Head of caudate nucleus (tissue), 42 donors: Measurements from ENCODE around the gene OR5AS1.
"Not testable (repeated sequence)": the region's sequence is repeated elsewhere in the genome, so short reads cannot be mapped to it uniquely, and the experiment has no call there.

ENCODE experiments used
- DNase-seq, 42 donors: peaks; one replicate each; pipeline versions ENCODE4 v3.0.0 to v3.0.0-alpha.2; 2020 to 2021; ENCODE audit warnings: mixed read lengths in 7 of 42
- intact Hi-C: fragments of 100-400 bp; cut with DNase I; formaldehyde crosslinking; loops from one replicate; pipeline ENCODE4 v1.15.0; 2022

The OR5AS1 gene

GRCh38 chr11:56027354-56027753, at the start of gene OR5AS1:
Gene OR5AS1, plus strand, starts transcription at chr11:56027654. Its CDS starts 2,765 bp downstream, at chr11:56030419.
- intact Hi-C loops: no loop called here
- no peak for DNase-seq

DNA sequence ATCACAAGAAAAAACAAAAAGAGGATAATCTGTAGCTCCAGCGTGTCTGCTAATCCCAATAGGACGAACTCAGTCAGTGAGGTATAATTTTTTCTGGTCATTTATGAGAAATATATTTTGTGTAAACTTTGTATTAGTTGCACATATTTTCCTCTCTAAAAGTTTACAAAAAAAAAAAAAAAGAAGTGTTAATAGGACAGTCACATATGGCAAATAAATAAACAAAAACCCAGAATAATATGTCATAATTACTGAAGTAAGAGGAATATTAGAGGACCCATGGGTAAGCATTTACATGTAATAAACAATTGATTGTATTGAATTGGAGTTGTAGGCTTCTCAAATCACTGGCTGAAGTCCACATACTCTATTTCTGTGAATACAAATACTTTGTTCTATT, 32.9 kb upstream of the OR5AS1 start, which contains the start of gene OR5F1:
Gene OR5F1 (minus strand): TSS at position 101 of the 400 bp plus-strand sequence. CDS start 0 bp downstream, at position 101.
- no peak for DNase-seq
- intact Hi-C loops: no loop called here

GRCh38 chr11:56010716-56011115, 16.7 kb upstream of the OR5AS1 start:
- no peak for DNase-seq
- intact Hi-C loops: no loop called here

GRCh38 chr11:56013805-56014204, 13.6 kb upstream of the OR5AS1 start:
- intact Hi-C loops: no loop called here
- no peak for DNase-seq

GRCh38 chr11:56045538-56045937, 18.1 kb downstream of the OR5AS1 start:
- intact Hi-C loops: no loop called here
- DNase-seq: no peak

GRCh38 chr11:56048480-56048879, 21.0 kb downstream of the OR5AS1 start:
- intact Hi-C loops: no loop called here
- no peak for DNase-seq

DNA sequence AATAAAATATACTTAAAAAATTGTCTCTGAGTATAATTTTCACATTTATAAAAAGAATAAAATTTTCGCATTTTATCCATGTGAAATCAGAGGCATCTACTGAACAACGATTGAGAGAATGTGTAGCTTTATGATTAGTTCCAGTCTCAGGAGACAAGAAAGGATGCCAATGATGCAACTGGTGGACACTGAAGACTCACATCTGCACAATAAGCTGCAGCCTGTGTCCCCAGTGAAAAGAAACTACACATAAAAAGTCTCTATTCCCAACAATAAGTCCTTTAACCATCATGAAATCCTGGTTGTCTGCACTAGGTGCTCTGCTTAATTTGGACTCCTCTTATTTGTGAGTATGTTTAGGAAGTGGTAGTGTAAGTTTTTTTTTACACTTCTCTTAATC, 22.0 kb downstream of the OR5AS1 start:
- DNase-seq: no peak
- intact Hi-C loops: no loop called here

DNA sequence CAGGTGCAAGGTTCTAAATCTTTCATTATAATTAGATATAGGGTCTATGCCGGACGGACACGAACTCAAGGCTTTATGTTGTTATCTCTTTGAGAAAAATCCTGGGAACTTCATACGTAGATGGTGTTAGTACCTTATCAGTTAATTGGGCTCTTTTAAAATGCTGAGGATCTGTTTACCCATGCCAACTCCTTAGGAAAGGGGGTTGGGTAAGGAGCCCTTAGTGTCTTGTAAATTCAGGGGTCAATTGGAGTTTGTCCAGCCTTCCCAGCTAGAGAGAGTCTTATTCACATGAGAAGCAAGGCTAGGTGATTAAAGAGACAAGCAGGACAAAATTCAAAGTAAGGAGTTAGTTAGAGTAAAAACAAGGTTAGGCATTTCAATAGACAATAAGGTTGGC, 28.9 kb downstream of the OR5AS1 start:
- intact Hi-C loops, DNase-seq: not testable (repeated sequence)

DNA sequence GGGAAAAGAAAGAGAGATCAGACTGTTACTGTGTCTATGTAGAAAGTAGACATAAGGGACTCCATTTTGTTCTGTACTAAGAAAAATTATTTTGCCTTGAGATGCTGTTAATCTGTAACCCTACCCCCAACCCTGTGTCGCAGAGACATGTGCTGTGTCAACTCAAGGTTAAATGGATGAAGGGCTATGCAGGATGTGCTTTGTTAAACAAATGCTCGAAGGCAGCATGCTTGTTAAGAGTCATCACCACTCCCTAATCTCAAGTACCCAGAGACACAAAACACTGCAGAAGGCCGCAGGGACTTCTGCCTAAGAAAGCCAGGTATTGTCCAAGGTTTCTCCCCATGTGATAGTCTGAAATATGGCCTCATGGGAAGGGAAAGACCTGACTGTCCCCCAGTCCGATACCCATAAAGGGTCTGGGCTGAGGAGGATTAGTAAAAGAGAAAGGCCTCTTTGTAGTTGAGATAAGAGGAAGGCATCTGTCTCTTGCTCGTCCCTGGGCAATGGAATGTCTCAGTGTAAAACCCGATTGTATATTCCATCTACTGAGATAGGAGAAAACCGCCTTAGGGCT, 30.3 kb downstream of the OR5AS1 start:
- intact Hi-C loops, DNase-seq: not testable (repeated sequence)

- DNase-seq, intact Hi-C loops: not testable (repeated sequence)
These were observed 30.9 kb downstream of the OR5AS1 start for GRCh38 chr11:56058260-56058780.

DNA sequence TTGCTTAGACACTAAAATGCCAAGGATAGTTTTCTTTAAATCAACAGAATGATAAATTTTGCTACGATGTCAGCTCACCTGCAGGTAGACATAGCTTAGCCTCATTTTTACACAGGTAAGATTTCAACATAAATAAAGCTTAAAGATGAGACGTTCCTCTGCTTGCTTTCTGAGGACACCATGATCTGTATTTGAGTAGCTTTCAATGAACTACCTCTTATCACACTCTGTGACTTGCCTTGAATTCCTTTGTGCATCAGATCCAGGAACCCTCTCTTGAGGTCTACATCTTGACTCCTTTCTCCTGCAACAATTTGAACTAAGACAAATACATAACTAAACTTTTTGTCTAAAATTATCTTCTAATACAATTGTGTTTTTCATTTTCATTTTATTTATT, 39.5 kb downstream of the OR5AS1 start:
- DNase-seq: no peak
- intact Hi-C loops: no loop called here
